HPDE6-E6E7 (cell line): ENCODE results near the gene ADGRL3.
A peak's percentile ranks its signal among the peaks of the same experiment; 100 is the strongest.

Source experiments
- DNase-seq: peaks from one replicate; pipeline ENCODE4 v3.0.0; 2011; ENCODE audit warnings: missing footprints; ENCODE audit errors: extremely low spot score

ADGRL3 gene

DNA sequence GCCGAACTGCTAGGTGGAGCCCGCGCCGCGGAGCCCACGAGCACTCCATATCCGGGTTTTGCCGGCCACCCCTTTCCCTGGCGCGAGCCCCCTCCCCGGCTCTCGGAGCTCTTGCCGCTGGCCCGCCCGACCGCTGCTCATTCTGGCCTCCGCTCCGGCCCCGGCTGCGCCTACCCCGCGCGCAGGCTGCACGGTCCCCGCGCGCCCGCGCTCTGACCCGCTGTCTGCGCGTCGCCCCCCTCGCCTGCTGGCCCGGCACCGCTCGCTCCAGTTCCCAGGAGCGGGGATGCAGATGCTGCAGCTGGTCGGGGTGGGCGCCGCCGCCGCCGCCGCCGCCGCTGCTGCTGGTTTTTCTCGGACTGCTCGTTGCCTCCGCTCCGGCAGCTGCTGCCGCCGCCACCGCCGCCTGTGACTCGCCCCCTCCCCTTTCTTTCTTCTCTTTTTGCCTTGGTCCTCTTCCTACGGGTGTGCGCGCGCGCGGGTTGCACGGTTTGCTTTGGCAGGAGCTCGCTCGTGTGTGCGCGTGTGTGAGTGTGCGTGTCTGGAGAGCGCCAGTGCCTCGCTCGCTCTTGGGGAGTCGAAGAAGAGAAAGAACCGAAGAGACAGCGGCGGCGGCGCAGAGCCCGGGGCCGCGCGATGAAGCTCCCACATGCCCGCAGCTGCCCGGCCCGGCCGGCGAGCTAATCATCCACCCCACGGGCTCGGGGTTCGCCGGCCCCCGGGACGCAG is at the start of gene ADGRL3:
Gene ADGRL3 (plus strand): TSS at position 140 of the 729 bp plus-strand sequence.
- no peak for DNase-seq

- no peak for DNase-seq
Measured at GRCh38 chr4:61152433-61152832, 47.7 kb upstream of the ADGRL3 start.

DNA sequence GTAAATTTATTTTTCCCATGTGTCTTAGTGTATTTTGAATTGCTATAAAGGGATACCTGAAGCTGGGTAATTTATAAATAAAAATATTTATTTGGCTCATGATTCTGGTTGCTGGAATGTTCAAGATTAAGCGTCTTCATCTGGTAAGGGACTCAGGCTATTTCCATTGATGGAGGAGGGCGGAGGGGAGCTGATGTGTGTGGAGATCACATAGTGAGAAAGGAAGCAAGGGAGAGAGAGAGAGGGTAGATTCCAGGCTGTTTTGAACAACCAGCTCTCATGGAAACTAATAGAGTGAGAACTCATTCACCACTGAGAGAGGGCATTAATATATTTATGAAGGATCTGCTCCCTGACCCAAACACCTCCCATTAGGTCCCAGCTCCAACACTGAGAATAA is 39.6 kb upstream of the ADGRL3 start:
- DNase-seq: no peak

GRCh38 chr4:61162116-61162515 is 38.0 kb upstream of the ADGRL3 start:
- no peak for DNase-seq

- no peak for DNase-seq
Measured at GRCh38 chr4:61173799-61174198, 26.3 kb upstream of the ADGRL3 start.

DNA sequence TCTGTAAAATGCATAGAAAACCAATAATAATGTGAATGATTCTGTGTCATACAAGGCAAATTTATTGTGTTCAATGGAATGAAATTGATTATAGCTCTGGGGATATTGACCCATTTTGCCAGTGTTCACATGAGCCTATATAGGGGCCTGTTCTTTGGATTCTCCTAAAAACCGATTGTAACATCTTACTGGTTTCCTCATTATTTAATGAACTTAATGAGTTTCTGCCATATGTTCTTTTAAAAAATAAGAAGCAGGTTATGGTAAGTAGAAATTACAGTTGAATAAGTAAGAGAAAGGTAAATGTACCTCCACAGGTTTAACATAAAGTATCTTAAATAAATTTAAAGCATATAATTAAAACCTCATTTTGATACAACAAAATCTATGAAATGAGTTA is 24.6 kb upstream of the ADGRL3 start:
- no peak for DNase-seq

GRCh38 chr4:61177367-61177766 is 22.8 kb upstream of the ADGRL3 start:
- no peak for DNase-seq

GRCh38 chr4:61180405-61180804 is 19.7 kb upstream of the ADGRL3 start:
- DNase-seq: no peak

DNA sequence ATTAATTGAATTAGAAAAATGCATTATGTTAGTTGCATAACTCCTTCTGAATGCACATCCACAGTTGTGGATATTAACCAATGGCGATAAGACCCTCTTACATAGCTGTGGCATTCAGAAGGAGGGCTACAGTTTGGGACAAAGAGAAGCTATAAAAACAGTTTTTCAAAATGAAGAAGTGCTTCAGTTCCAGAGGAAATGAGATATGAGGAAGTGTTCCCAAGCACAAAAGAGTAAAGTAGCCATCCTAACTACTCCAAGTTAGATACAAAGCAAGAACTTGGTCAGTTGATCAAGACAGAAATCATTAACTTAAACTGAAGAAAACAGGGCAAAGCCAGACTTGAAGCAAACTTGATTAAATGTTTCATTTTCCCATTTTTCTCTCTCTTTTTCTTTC is 17.2 kb upstream of the ADGRL3 start:
- DNase-seq: no peak

GRCh38 chr4:61185288-61185687 is 14.8 kb upstream of the ADGRL3 start:
- no peak for DNase-seq

DNA sequence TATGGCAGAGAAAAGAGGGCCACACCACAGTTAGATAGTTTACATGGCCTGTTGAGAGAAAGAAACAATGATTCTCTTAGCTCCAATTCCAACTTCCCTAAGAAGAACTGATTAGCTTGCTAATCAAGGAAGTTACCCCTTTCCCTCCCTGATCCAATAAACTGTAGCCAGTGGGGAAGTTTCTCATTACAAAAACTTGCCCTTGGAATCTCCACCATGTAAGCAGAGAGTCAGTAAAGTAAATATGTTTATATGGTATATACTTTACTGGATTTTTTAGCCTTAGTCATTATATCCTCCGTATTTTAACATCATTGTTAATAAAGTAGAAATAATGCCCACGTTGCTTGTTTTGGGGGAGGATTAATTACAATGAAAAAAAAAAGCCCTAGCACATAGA is 7.7 kb upstream of the ADGRL3 start:
- no peak for DNase-seq

DNA sequence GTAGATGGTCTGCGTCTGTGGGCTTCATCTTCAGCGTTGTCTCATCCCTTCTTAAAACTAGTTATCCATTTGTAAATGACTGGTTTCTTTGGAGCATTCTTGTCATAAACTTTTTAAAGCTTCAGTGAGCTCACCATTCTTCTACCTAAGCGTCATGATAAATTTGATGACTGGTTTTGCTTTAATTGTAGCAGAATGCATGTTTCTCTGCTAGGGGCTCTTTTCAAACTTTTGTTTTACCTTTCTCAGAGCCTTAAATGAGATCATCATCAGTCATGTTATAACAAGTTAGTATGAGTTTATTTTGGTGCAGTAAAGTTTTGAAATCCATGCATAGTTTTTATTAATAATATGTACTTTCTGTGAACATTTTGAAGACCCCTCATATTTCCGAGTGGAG is 6.3 kb upstream of the ADGRL3 start:
- no peak for DNase-seq

DNA sequence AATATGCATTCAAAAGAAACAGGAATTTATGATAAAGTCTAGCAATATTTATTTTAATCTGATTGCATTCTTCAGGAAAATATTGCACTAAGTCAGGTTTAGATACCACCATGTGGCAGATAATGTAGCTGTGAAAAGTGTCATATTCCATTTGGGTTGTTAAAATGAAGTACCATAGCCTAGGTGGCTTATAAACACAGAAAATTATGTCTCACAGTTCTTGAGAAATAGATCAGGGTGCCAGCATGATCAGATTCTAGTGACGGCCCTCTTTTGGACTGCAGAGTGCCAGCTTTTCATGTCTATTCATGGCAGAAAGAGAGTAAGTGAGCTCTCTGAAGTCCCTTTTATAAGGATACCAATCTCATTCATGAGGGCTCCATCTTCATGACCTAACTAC is 5.6 kb upstream of the ADGRL3 start:
- no peak for DNase-seq

- DNase-seq: no peak
Measured at GRCh38 chr4:61195101-61195500, 5.0 kb upstream of the ADGRL3 start.

GRCh38 chr4:61198686-61199085 is 1.4 kb upstream of the ADGRL3 start:
- no peak for DNase-seq

- DNase-seq: no peak
Measured at GRCh38 chr4:61199873-61200186, 296 bp upstream of the ADGRL3 start.

GRCh38 chr4:61200916-61201526 is 895 bp downstream of the ADGRL3 start:
- no peak for DNase-seq

GRCh38 chr4:61201561-61201960 is 1.4 kb downstream of the ADGRL3 start:
- DNase-seq: no peak

- no peak for DNase-seq
Measured at GRCh38 chr4:61201961-61202637, 2.0 kb downstream of the ADGRL3 start.

DNA sequence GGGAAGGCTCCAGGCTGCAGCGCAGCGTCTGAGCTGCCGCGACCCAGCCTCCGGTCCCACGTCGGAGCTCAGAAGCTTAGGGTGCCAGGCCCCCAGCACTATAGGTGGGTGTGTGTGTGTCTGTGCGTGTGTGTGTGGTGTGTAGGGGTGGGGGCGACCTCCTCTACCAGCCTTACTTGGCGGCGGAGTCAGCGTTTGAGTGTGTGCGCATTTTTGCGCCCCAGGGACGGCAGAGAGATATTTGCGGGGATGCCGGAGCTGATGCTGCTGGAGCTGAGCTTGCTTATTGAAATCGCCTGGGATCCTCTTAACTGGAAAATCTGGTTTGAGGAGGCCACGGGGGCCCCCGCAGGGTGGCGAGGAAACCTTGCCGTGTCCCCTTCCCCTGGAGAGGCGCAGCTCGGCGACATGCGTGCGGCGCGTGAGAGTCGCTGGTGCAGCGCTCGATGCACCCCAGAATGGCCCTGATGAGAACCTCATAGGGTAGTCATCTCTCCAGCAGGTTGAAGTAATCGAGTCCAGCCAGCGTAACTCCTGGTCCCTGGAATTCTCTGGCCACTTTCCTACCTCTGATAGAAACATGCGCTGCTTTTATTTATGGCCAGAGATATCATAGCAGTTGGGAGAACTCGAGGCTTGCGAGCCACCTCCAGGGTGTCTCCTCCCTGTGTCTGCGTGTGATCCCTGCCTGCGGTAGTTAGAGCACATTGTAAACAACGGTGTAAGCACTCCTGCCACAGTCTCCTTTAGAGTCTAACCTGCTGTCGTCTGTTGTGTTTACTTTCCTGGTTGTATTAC is 2.7 kb downstream of the ADGRL3 start:
- DNase-seq: no peak

GRCh38 chr4:61203436-61203790 is 3.3 kb downstream of the ADGRL3 start:
- DNase-seq: no peak

DNA sequence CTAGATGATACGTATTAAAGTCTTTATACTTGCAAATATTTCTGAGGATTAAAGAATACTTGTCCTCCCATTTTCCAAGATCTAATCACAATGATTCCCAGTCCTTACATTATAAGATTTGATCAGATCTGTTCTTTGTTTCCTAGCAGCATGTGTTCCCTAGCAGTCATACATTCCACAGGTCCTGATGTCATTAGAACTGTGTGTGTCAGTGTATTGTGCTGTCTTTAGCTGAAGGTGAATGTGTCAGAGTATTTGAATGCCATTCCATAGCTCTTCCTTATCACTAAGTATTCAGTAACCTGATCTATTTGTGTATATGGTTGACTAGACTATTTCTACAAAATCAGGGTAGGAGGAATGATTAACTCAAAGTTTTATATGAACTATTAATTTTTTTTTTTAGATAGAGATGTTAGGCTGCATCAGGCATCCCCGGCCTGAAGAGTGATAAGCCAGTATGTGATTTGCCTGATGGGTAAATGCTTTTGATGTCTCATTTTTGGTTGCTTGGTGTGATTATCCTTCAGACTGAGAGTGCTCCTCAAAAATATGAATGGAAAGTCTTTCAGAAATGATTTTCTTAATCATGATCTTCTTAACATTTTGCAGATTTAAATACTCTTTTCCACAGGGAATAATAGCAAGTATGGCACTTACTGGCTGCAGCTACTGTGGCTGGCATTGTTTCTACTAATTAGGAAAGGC is 4.4 kb downstream of the ADGRL3 start:
- DNase-seq: peak; percentile 62
